NCI-H146 treated with DMSO at 0.1 percent for 48 hours (cell line): ENCODE results near the gene COMMD9.

Source experiments
- DNase-seq: peaks from one replicate; lab custom pipeline; 2025; ENCODE audit not compliant: unreplicated experiment; lab: John Stamatoyannopoulos, UW

Gene COMMD9

GRCh38 chr11:36289226-36289852, at the start of gene COMMD9:
Gene COMMD9 (minus strand): TSS chr11:36289424. CDS start chr11:36289412, 12 bp downstream.
- DNase-seq: peak; percentile 89

- DNase-seq: no peak
Measured at GRCh38 chr11:36333897-36334296, 44.7 kb upstream of the COMMD9 start.

DNA sequence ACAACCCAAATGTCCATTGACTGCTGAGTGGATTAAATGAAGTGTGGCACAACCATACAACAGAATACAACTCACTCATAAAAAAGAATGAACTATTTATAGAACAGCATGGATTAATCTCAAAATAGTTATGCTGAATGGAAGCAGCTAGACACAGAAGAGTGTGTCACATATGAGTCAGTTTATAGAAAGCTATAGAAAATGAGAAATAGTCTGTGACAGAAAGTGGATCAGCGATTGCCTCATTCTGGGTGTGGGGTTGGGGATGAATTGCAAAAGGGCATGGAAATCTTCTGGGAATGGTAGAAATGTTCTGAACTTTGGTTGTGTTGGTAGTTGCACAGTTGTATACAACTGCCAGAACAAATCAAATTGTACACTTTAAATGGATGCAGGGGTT, 44.2 kb upstream of the COMMD9 start:
- no peak for DNase-seq

GRCh38 chr11:36330411-36330810, 41.2 kb upstream of the COMMD9 start:
- DNase-seq: no peak

GRCh38 chr11:36328966-36329673, 39.9 kb upstream of the COMMD9 start:
- DNase-seq: no peak

- no peak for DNase-seq
Measured at GRCh38 chr11:36326524-36327419, 37.5 kb upstream of the COMMD9 start.

DNA sequence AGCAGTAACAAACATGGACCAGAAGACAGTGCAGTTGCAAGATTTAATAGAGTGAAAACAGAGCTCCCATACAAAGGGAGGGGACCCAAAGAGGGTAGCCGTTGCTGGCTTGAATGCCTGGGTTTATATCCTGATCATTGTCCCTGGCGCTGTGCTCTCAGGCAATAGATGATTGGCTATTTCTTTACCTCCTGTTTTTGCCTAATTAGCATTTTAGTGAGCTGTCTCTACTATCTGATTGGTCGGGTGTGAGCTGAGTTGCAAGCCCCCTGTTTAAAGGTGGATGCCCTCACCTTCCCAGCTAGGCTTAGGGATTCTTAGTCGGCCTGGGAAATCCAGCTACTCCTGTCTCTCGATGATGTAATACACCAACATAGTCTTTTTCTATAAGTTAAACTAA, 36.2 kb upstream of the COMMD9 start:
- peak; percentile 37 for DNase-seq

- peak; percentile 4 for DNase-seq
Measured at GRCh38 chr11:36324956-36325355, 35.7 kb upstream of the COMMD9 start.

DNA sequence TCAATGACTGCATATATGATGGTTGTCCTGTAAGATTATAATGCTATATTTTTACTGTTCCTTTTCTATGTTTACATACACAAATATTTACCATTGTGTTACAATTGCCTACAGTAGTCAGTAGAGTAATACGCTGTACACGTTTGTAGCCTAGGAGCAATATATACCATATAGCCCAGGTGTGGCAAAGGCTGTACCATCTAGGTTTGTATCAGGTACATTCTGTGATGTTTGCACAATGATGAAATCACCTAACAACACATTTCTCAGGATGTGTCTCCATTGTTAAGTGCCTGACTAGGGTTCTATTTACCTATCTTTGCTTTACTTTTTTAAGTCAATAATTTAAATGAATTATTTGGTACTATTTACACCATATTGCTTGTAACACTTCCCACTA, 28.8 kb upstream of the COMMD9 start:
- DNase-seq: no peak

DNA sequence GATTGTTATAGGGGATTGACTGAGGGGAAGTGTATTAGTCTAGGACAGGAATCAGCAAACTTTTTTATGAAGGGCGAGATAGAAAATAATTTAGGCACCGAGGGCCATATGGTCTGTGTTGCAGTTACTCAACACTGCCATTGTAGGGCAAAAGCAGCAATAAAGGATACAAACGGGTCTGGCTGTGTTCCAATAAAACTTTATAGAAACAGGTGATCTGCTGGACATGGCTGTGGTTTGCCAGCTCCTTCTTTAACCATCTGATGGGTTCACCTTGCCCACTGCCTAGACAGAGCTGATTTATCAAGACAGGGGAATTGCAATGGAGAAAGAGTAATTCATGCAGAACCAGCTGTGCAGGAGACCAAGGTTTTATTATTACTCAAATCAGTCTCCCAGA, 26.8 kb upstream of the COMMD9 start:
- no peak for DNase-seq

DNA sequence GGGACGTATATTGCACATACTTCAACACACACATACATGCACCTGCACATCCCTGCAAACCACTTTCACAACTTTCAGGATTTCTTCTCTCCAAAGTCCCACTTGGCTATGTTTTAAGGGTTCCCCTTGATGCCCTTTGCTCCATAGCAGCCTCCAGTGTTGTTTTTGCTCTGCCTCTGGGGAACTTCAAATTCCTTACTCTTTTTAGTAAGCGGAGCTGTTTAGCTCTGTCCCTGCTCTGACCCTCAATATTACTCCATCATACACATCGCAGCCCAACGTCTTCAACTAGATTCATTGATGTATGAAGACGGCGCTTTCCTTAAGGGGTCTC, 25.2 kb upstream of the COMMD9 start:
- no peak for DNase-seq

DNA sequence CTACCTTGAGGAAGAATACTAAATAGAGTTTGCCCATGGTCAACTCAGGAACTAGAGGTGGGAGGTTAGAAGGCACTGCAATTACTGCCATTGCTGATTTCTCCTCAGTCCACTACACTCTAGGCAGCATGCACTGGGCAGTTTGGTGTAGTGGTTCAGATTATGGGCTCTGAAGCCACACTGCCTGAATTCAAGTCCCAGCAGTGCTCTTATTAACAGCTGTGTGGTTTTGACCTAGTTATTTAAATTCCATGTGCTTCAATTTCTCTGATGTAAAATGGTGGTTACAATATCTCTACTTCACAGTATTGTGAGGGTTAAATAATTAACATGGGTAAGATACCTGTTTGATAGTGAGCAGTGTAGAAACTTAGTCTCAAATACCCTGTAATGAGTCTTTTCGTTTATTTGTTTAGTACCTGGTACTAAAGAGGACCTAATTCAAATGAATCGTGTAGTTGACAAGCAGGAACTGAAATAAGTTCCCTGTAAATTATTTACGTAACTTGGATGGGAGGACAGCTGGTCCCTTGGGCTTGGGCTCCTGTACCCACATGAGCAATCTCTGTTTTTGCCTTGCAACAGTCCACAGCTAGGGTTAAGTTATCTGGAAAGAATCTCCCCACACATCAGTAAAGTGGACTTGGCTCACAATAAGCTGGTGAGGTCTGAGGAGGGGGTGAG, 24.7 kb upstream of the COMMD9 start:
- no peak for DNase-seq

- no peak for DNase-seq
Measured at GRCh38 chr11:36312611-36313472, 23.6 kb upstream of the COMMD9 start.

GRCh38 chr11:36311926-36312595, 22.8 kb upstream of the COMMD9 start:
- DNase-seq: no peak

- DNase-seq: no peak
Measured at GRCh38 chr11:36309779-36310178, 20.6 kb upstream of the COMMD9 start.

DNA sequence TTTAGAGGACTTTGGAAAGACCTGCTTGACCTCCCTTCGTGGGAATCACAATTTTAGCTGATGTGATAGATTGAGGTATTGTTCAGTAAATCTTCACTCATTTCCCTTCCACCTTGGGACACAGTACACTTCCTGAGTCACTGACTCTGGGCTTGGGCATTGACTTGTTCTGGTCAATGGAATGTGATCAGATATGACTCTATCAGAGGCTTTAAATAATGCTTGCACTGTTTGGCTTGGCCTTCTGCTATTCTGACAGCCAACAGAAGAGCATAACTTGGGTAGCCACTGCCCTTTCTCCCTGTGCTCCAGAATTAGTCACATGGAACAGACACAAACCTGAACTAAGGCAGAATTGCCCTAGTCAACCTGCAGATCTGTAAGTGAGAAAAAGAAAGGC, 19.4 kb upstream of the COMMD9 start:
- no peak for DNase-seq

DNA sequence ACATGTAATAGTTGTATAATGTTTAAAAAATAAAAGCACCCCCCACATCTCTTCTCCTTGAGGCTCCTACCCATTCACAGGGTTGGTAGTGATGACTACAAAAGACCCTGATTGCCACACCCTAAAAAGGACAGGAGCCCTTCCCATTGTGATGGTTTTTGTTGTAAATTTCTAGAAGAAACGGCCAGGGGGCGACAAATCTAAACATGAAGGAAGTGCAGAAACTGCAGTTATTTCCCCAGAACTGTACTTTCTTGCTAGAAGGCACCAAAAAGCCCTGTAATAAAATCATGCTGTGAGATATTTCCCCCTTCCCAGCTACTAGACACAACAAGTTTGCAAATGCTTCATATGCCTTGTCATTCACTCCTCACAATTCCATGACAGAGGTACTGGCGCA, 17.7 kb upstream of the COMMD9 start:
- DNase-seq: no peak

DNA sequence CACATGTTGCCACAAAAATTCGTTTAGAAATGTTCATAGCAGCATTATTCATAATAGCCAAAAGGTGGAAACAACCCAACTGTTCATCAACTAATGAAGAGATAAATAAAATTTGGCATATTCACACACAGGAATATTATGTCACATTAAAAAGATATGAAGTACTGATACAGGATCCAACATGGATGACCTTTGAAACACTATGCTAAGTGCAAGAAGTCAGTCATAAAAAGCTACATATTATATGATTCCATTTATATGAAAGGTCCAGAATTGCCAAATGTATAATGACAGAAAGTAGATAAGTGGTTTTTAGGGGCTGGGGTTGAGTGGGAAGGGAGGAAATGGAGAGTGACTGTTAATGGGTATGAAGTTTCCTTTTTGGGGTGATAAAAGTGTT, 15.8 kb upstream of the COMMD9 start:
- DNase-seq: no peak

- no peak for DNase-seq
Measured at GRCh38 chr11:36304351-36304750, 15.1 kb upstream of the COMMD9 start.

DNA sequence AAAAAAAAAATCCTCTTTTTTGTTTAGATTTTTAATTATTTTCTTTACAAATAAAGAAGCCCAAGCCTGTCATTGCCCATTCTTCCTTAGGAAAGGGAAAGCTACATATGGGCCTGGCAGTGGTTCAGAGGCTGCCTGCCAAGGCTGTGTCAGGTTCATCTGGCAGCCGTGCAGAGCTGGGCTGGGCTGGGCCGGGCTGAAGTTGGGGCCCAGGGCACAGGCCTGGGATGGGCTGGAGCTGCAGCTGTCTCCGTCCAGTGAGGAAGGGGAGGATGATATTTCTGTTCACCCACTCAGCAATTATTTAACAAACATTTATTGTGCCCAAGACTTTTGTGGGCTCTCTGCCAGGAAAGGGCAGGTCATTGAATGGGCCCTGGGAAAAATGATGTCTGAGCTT, 11.4 kb upstream of the COMMD9 start:
- DNase-seq: no peak
